HCT116 (cell line): ENCODE results near the gene BORA. TPM values are rescaled to one million over a fixed set of nuclear protein-coding genes. Genes with fewer than 3 reads are reported as not detected.

Experiments used
- ATAC-seq: fragments of 200-7000 bp; cut with Tn5 transposase; 2 replicates; pipeline ENCODE4 v1.9.1; 2020; ENCODE audit warnings: mild to moderate bottlenecking, moderate library complexity
- BruUV-seq: library from RNA; stranded (reverse); fragments of 400-500 nt; replicated peaks from 2 replicates; lab custom pipeline; 2021; lab: Mats Ljungman, UMichigan
- CTCF ChIA-PET: fragments of 300-600 bp; sonication (Branson Sonifier 250); formaldehyde crosslinking; loops from one replicate; lab custom pipeline; 2021; ENCODE audit warnings: antibody characterized with exemption; lab: Charles Lee
- POLR2A ChIA-PET: fragments of 300-600, 350-600 bp; sonication (Branson Sonifier 250); formaldehyde crosslinking; loops from one replicate; lab custom pipeline; 2021; ENCODE audit warnings: antibody characterized with exemption; lab: Charles Lee
- RAD21 ChIA-PET, 2 experiments: fragments of 300-600 bp; sonication (Branson Sonifier 250); formaldehyde crosslinking; loops; one replicate each; lab custom pipeline; 2023; ENCODE audit warnings: low total read pairs in 2 of 2; ENCODE audit not compliant: uncharacterized antibody in 2 of 2, unreplicated experiment in 2 of 2, low non-redundant PET in 1 of 2; lab: Charles Lee
- DNase-seq: peaks from one replicate; pipeline ENCODE4 v3.0.0-alpha.2; 2010; ENCODE audit warnings: low read depth, low spot score
- H2AFZ ChIP-seq: fragments of 200-600 bp; shearing (Covaris generic), sonication (generic); 2 replicates; pipeline ENCODE4 v1.6.1; 2017; ENCODE audit warnings: low read depth, mixed run types, mixed read lengths, antibody characterized with exemption, low read length; ENCODE audit not compliant: poor library complexity, severe bottlenecking
- H3K27ac ChIP-seq: 2 replicates; pipeline ENCODE4 v1.5.1; 2012; ENCODE audit warnings: low read depth, low read length
- H3K27me3 ChIP-seq: fragments of 200-600 bp; sonication (generic); 2 replicates; pipeline ENCODE4 v1.6.1; 2016; ENCODE audit warnings: mixed run types, low read length, mixed read lengths; ENCODE audit not compliant: insufficient read depth
- H3K36me3 ChIP-seq, 2 experiments: fragments of 200-500 bp in 1 of 2; fragments of 200-600 bp in 1 of 2; sonication (Bioruptor generic) in 1 of 2; sonication (generic) in 1 of 2; 2 replicates each; pipeline versions ENCODE4 v1.5.1 to v1.6.1; 2014 to 2016; ENCODE audit warnings: low read length in 2 of 2, inconsistent platforms in 1 of 2, mixed read lengths in 1 of 2, mixed run types in 1 of 2; ENCODE audit not compliant: insufficient read depth in 2 of 2, control insufficient read depth in 1 of 2
- H3K4me1 ChIP-seq, 2 experiments: fragments of 200-600 bp in 1 of 2; sonication (generic) in 1 of 2; 2 replicates each; pipeline versions ENCODE4 v1.5.1 to v1.6.1; 2012 to 2017; ENCODE audit warnings: low read length in 2 of 2, inconsistent platforms in 1 of 2, mild to moderate bottlenecking in 1 of 2, mixed read lengths in 1 of 2, mixed run types in 1 of 2, moderate library complexity in 1 of 2; ENCODE audit not compliant: insufficient read depth in 2 of 2, control insufficient read depth in 1 of 2
- H3K4me2 ChIP-seq: fragments of 200-600 bp; sonication (generic); 2 replicates; pipeline ENCODE4 v1.6.1; 2017; ENCODE audit warnings: mixed run types, low read length, mixed read lengths
- H3K4me3 ChIP-seq, 2 experiments: fragments of 200-600 bp in 1 of 2; sonication (generic) in 1 of 2; replicated peaks in 1 of 2; 2 replicates each; pipeline ENCODE4 v1.5.1; 2011 to 2016; ENCODE audit warnings: low read length in 2 of 2, control low read depth in 1 of 2, low read depth in 1 of 2, mild to moderate bottlenecking in 1 of 2, mixed read lengths in 1 of 2, mixed run types in 1 of 2
- H3K79me2 ChIP-seq: fragments of 200-600 bp; sonication (generic); 2 replicates; pipeline ENCODE4 v1.6.1; 2017; ENCODE audit warnings: mild to moderate bottlenecking, mixed run types, low read length, moderate library complexity, mixed read lengths; ENCODE audit not compliant: insufficient read depth
- H3K9ac ChIP-seq: fragments of 200-600 bp; sonication (generic); 2 replicates; pipeline ENCODE4 v1.6.1; 2016; ENCODE audit warnings: low read length, mixed read lengths
- H3K9me2 ChIP-seq: fragments of 200-600 bp; sonication (generic), shearing (Covaris generic); 2 replicates; pipeline ENCODE4 v1.6.1; 2017; ENCODE audit warnings: mixed run types, mild to moderate bottlenecking, moderate library complexity; ENCODE audit not compliant: insufficient read depth
- H3K9me3 ChIP-seq, 2 experiments: fragments of 200-500 bp in 1 of 2; fragments of 200-600 bp in 1 of 2; sonication (Bioruptor generic) in 1 of 2; sonication (generic) in 1 of 2; 2 replicates each; pipeline ENCODE4 v1.6.1; 2014 to 2017; ENCODE audit warnings: low read length in 2 of 2, mixed read lengths in 2 of 2, inconsistent platforms in 1 of 2, low read depth in 1 of 2, mild to moderate bottlenecking in 1 of 2, mixed run types in 1 of 2, moderate library complexity in 1 of 2; ENCODE audit not compliant: control insufficient read depth in 1 of 2, insufficient read depth in 1 of 2
- H4K20me1 ChIP-seq: fragments of 200-600 bp; sonication (generic), shearing (Covaris generic); 2 replicates; pipeline ENCODE4 v1.6.1; 2017; ENCODE audit warnings: mixed run types, mild to moderate bottlenecking, moderate library complexity; ENCODE audit not compliant: insufficient read depth
- ATF3 ChIP-seq: IDR thresholded peaks from 2 replicates; pipeline ENCODE4 v1.6.1; 2012
- CBX3 ChIP-seq: IDR thresholded peaks from 2 replicates; pipeline ENCODE4 v1.6.1; 2012; ENCODE audit warnings: low read depth
- CEBPB ChIP-seq: IDR thresholded peaks from 2 replicates; pipeline ENCODE4 v1.6.1; 2012; ENCODE audit warnings: low read depth
- ELF1 ChIP-seq: IDR thresholded peaks from 2 replicates; pipeline ENCODE4 v1.6.1; 2012; ENCODE audit warnings: low read depth, borderline replicate concordance
- EZH2 ChIP-seq: fragments of 200-600 bp; sonication (generic); IDR thresholded peaks from 2 replicates; pipeline ENCODE4 v1.6.1; 2017; ENCODE audit warnings: antibody characterized with exemption, mixed run types
- EZH2phosphoT487 ChIP-seq: fragments of 200-600 bp; IDR thresholded peaks from 2 replicates; pipeline ENCODE4 v1.6.1; 2018; ENCODE audit warnings: antibody characterized with exemption, borderline replicate concordance
- POLR2A ChIP-seq: IDR thresholded peaks from 2 replicates; pipeline ENCODE4 v1.7.0; 2011; ENCODE audit warnings: borderline replicate concordance; ENCODE audit not compliant: insufficient read depth, insufficient read length; ENCODE audit errors: extremely low read depth
- POLR2AphosphoS5 ChIP-seq: IDR thresholded peaks from 2 replicates; pipeline ENCODE4 v1.6.1; 2011; ENCODE audit warnings: mild to moderate bottlenecking, low read depth, low read length, moderate library complexity
- RAD21 ChIP-seq: IDR thresholded peaks from 2 replicates; pipeline ENCODE4 v1.6.1; 2012; ENCODE audit warnings: low read depth, mild to moderate bottlenecking
- REST ChIP-seq: IDR thresholded peaks from 2 replicates; pipeline ENCODE4 v1.6.1; 2012; ENCODE audit warnings: low read depth
- SIN3A ChIP-seq: IDR thresholded peaks from 2 replicates; pipeline ENCODE4 v1.6.1; 2012; ENCODE audit warnings: low read depth
- SP1 ChIP-seq: IDR thresholded peaks from 2 replicates; pipeline ENCODE4 v1.6.1; 2012; ENCODE audit warnings: low read depth
- SRF ChIP-seq: IDR thresholded peaks from 2 replicates; pipeline ENCODE4 v1.6.1; 2012; ENCODE audit warnings: low read depth
- TCF7L2 ChIP-seq: IDR thresholded peaks from 2 replicates; pipeline ENCODE4 v1.7.0; 2011; ENCODE audit warnings: borderline replicate concordance, inconsistent platforms; ENCODE audit not compliant: insufficient read depth, insufficient read length; ENCODE audit errors: extremely low read depth
- YY1 ChIP-seq: IDR thresholded peaks from 2 replicates; pipeline ENCODE4 v1.6.1; 2011; ENCODE audit warnings: low read length, low read depth, moderate library complexity, mild to moderate bottlenecking; ENCODE audit not compliant: insufficient replicate concordance; ENCODE audit errors: extremely low read depth
- ZBTB33 ChIP-seq: IDR thresholded peaks from 2 replicates; pipeline ENCODE4 v1.6.1; 2011; ENCODE audit warnings: mild to moderate bottlenecking, low read length, moderate library complexity; ENCODE audit not compliant: insufficient replicate concordance; ENCODE audit errors: extremely low read depth
- ZFX ChIP-seq: fragments of 450-650 bp; IDR thresholded peaks from 2 replicates; pipeline ENCODE4 v1.6.1; 2017
- ZNF274 ChIP-seq: fragments of 200-500 bp; sonication (Bioruptor generic); IDR thresholded peaks from 2 replicates; pipeline ENCODE4 v1.6.1; 2014; ENCODE audit warnings: mild to moderate bottlenecking, low read depth, low read length, inconsistent platforms
- intact Hi-C: fragments of 100-400 bp; cut with micrococcal nuclease; formaldehyde crosslinking; loops from 2 replicates; pipeline ENCODE4 v1.10.0; 2022
- total RNA-seq: library from RNA; stranded (reverse); gene quantifications from one replicate; pipeline ENCODE4 v1.2.1, GENCODE V29; 2021; ENCODE audit not compliant: unreplicated experiment

The BORA gene
- total RNA-seq, 1 experiment from 2014 or later: 27.6 TPM

GRCh38 chr13:72792640-72793039, 64.9 kb downstream of the BORA start:
- Histone ChIP-seq H3K79me2 (peaks cover 29% of the 10 kb centered on the region), H3K9ac (no peak overlapping the region), H3K9me3 (no peaks in the 10 kb centered on the region), H3K36me3 (peaks cover 19 to 28% of the 10 kb centered on the region in 2 experiments; a peak in 3 of 4 replicates), H3K9me2 (no peaks in the 10 kb centered on the region), H3K27ac (no peak overlapping the region), H3K4me1 (no peaks in the 10 kb centered on the region; a peak in 1 of 4 replicates), H3K27me3 (no peaks in the 10 kb centered on the region), H2AFZ (no peak overlapping the region), H4K20me1 (no peaks in the 10 kb centered on the region), H3K4me2 (no peak overlapping the region), H3K4me3 (no peak overlapping the region)
- ATAC-seq: no peak
- ChIA-PET RAD21 (no interaction called here), CTCF (no interaction called here), POLR2A (no interaction called here)
- no TSS peak for BruUV-seq
- no peak for TF ChIP-seq EZH2phosphoT487
- TF ChIP-seq EZH2: no peak
- no peak for TF ChIP-seq RAD21
- no peak for TF ChIP-seq ELF1
- no peak for TF ChIP-seq POLR2AphosphoS5
- TF ChIP-seq ZFX: no peak
- no peak for TF ChIP-seq ZBTB33
- TF ChIP-seq SIN3A: no peak
- no peak for TF ChIP-seq REST
- no peak for TF ChIP-seq YY1
- TF ChIP-seq ZNF274: no peak
- TF ChIP-seq CBX3: no peak
- TF ChIP-seq SRF: no peak
- no peak for TF ChIP-seq TCF7L2
- TF ChIP-seq POLR2A: no peak
- no peak for TF ChIP-seq CEBPB
- no peak for TF ChIP-seq SP1
- no peak for TF ChIP-seq ATF3
- intact Hi-C loops: no loop called here
- DNase-seq: no peak
